ENCODE measurements around the gene GUCA1A. TPM values are rescaled to one million over a fixed set of nuclear protein-coding genes. Genes with fewer than 3 reads are reported as not detected.

GUCA1A gene
- total RNA-seq, 2 experiments from 2014 or later = not detected

DNA sequence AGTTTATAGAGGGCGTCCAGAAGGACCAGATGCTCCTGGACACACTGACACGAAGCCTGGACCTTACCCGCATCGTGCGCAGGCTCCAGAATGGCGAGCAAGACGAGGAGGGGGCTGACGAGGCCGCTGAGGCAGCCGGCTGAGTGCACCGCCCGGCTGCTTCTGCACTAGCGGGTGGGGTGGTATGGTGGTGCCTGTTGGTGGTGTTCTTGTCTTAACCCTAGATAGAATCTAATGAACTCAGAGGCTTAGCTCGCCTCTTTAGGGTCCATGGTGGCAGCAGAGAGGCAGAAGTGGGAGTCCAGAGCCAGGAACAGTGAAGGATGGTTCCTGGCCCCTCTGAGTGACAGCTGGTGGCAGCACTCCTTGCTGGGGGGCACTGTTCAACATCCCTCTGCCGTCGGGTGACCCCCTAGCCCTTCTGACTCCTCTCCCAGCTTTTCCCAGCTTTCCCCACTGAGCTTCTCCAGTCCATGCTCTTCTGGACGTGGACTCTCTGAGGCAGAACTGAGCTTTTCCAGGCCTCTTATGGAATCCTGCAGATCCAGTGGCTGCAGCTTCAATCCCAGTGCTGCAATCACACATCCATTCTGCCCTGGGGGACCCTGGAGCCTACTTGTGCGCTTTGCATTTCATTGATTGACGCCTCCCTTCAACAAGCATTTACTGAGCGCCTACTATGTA, 6.2 kb downstream of the GUCA1A start:
- H3K4me1 ChIP-seq (ENCODE audit: insufficient read depth, low read length, poor library complexity, severe bottlenecking) = no peaks in the 10 kb centered on the region

DNA sequence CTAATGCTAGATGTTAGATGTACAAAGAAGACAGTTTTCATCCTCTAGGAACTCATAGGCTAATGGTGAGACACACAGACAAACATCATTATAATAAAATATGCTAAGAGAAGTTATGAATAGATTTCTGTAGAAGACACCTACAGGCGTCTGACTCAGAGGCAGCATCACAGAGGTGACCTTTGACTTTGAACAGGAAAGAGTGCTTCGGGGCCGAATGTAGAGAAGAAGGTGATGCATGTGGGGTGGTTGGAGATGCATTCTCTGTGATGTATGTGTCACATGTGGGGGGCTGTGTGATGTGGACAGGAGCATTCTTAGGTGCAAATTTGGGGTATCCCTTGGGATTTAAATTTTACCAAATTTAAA, 6.8 kb downstream of the GUCA1A start:
- Histone ChIP-seq H3K4me1 (ENCODE audit: insufficient read depth, low read length, poor library complexity, severe bottlenecking) (no peaks in the 10 kb centered on the region), H3K9me3 (ENCODE audit: low read length) (no peaks in the 10 kb centered on the region), H3K79me2 (ENCODE audit: insufficient read depth, low read depth, low read length) (no peaks in the 10 kb centered on the region), H3K27ac (ENCODE audit: low read depth, low read length, poor library complexity, severe bottlenecking) (no peak overlapping the region), H2AFZ (ENCODE audit: low read length) (no peak overlapping the region), H4K20me1 (ENCODE audit: insufficient read depth, low read length) (no peaks in the 10 kb centered on the region), H3K4me2 (ENCODE audit: low read length) (no peak overlapping the region), H3K4me3 (ENCODE audit: low read depth, low read length, poor library complexity, severe bottlenecking) (no peak overlapping the region), H3K36me3 (ENCODE audit: insufficient read depth, low read length) (no peaks in the 10 kb centered on the region), H3K9me2 (ENCODE audit: insufficient read depth, low read length) (no peaks in the 10 kb centered on the region)
- intact Hi-C loops (cut with micrococcal nuclease; ENCODE audit: unreplicated experiment) = no loop called here
- DNase-seq (ENCODE audit: low spot score) = no peak
- ChIA-PET CTCF (ENCODE audit: unreplicated experiment) (no interaction called here), POLR2A (interaction anchor here (0.5 kb wide), 1 partner anchor 40 kb away, joined by 6 read pairs; no protein-coding TSS in a partner anchor)
- no TSS peak for BruUV-seq (replicated peaks)
- TF ChIP-seq, protein P1, sequence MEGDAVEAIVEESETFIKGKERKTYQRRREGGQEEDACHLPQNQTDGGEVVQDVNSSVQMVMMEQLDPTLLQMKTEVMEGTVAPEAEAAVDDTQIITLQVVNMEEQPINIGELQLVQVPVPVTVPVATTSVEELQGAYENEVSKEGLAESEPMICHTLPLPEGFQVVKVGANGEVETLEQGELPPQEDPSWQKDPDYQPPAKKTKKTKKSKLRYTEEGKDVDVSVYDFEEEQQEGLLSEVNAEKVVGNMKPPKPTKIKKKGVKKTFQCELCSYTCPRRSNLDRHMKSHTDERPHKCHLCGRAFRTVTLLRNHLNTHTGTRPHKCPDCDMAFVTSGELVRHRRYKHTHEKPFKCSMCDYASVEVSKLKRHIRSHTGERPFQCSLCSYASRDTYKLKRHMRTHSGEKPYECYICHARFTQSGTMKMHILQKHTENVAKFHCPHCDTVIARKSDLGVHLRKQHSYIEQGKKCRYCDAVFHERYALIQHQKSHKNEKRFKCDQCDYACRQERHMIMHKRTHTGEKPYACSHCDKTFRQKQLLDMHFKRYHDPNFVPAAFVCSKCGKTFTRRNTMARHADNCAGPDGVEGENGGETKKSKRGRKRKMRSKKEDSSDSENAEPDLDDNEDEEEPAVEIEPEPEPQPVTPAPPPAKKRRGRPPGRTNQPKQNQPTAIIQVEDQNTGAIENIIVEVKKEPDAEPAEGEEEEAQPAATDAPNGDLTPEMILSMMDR (conservative IDR thresholded peaks at IDR 0.05; ENCODE audit: low read length) = no peak
- TF ChIP-seq EZH2phosphoT487 (IDR thresholded peaks at IDR 0.05; ENCODE audit: borderline replicate concordance, low read depth, low read length) = no peak

More for the DNA sequence above, 6.2 kb downstream of the GUCA1A start:
- intact Hi-C loops (cut with micrococcal nuclease; ENCODE audit: unreplicated experiment) = no loop called here
- Histone ChIP-seq H3K4me2 (ENCODE audit: low read length) (no peak overlapping the region), H3K9me3 (ENCODE audit: low read length) (no peaks in the 10 kb centered on the region), H3K9me2 (ENCODE audit: insufficient read depth, low read length) (no peaks in the 10 kb centered on the region), H3K79me2 (ENCODE audit: insufficient read depth, low read depth, low read length) (no peaks in the 10 kb centered on the region), H3K27ac (ENCODE audit: low read depth, low read length, poor library complexity, severe bottlenecking) (no peak overlapping the region), H3K36me3 (ENCODE audit: insufficient read depth, low read length) (no peaks in the 10 kb centered on the region), H3K4me3 (ENCODE audit: low read depth, low read length, poor library complexity, severe bottlenecking) (no peak overlapping the region), H2AFZ (ENCODE audit: low read length) (no peak overlapping the region), H4K20me1 (ENCODE audit: insufficient read depth, low read length) (no peaks in the 10 kb centered on the region)
- TF ChIP-seq, protein P1 (conservative IDR thresholded peaks at IDR 0.05; ENCODE audit: low read length) = no peak
- TF ChIP-seq EZH2phosphoT487 (IDR thresholded peaks at IDR 0.05; ENCODE audit: borderline replicate concordance, low read depth, low read length) = no peak
- no TSS peak for BruUV-seq (replicated peaks)
- ChIA-PET CTCF (ENCODE audit: unreplicated experiment) (no interaction called here), POLR2A (interaction anchor here (0.5 kb wide), 1 partner anchor 40 kb away, joined by 6 read pairs; no protein-coding TSS in a partner anchor)
- DNase-seq (ENCODE audit: low spot score) = no peak

DNA sequence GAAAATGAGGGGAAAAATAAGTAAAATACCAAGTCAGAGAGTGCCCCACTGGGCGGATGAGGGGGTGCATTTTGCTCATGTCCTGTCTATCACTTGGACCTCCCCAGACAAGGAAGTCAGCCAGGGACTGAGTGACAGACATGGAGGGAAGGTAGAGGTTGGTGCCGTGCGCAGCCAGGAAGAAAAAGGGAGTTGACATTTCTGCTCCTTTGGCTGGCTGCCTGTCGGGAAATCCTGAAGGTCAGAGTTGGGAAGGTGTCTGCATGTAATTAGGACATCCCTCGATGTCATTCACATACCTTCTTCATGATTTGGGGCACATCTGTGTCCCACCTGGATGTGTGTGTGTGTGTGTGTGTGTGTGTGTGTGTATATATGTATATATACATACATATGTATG, 8.9 kb downstream of the GUCA1A start:
- Histone ChIP-seq H2AFZ (ENCODE audit: low read length) (no peak overlapping the region), H3K79me2 (ENCODE audit: insufficient read depth, low read depth, low read length) (no peaks in the 10 kb centered on the region), H3K9me3 (ENCODE audit: low read length) (no peaks in the 10 kb centered on the region), H3K4me1 (ENCODE audit: insufficient read depth, low read length, poor library complexity, severe bottlenecking) (no peaks in the 10 kb centered on the region), H3K4me3 (ENCODE audit: low read depth, low read length, poor library complexity, severe bottlenecking) (no peak overlapping the region), H3K27ac (ENCODE audit: low read depth, low read length, poor library complexity, severe bottlenecking) (no peak overlapping the region), H3K36me3 (ENCODE audit: insufficient read depth, low read length) (no peaks in the 10 kb centered on the region), H3K9me2 (ENCODE audit: insufficient read depth, low read length) (no peaks in the 10 kb centered on the region), H4K20me1 (ENCODE audit: insufficient read depth, low read length) (no peaks in the 10 kb centered on the region), H3K4me2 (ENCODE audit: low read length) (no peak overlapping the region)
- DNase-seq (ENCODE audit: low spot score) = no peak
- intact Hi-C loops (cut with micrococcal nuclease; ENCODE audit: unreplicated experiment) = no loop called here
- ChIA-PET CTCF (ENCODE audit: unreplicated experiment) (no interaction called here), POLR2A (no interaction called here)
- no peak for TF ChIP-seq EZH2phosphoT487 (IDR thresholded peaks at IDR 0.05; ENCODE audit: borderline replicate concordance, low read depth, low read length)
- TF ChIP-seq, protein P1 (conservative IDR thresholded peaks at IDR 0.05; ENCODE audit: low read length) = no peak
- no TSS peak for BruUV-seq (replicated peaks)
